GM21619 (cell line): ENCODE measurements around the gene RIOK1.

Experiments used
- ATAC-seq: cut with Tn5 transposase; IDR thresholded peaks from one replicate; pipeline ENCODE4 v1.9.1; 2021; ENCODE audit not compliant: unreplicated experiment

Gene RIOK1

GRCh38 chr6:7406743-7407142, 17.1 kb downstream of the RIOK1 start:
- no peak for ATAC-seq

- no peak for ATAC-seq
These were observed 20.1 kb downstream of the RIOK1 start for GRCh38 chr6:7409740-7410139.

- no peak for ATAC-seq
These were observed 21.2 kb downstream of the RIOK1 start for GRCh38 chr6:7410851-7411250.

- ATAC-seq: no peak
These were observed 21.7 kb downstream of the RIOK1 start for GRCh38 chr6:7411328-7411727.

- no peak for ATAC-seq
These were observed 23.7 kb downstream of the RIOK1 start for GRCh38 chr6:7413151-7413823.

- no peak for ATAC-seq
These were observed 25.2 kb downstream of the RIOK1 start for GRCh38 chr6:7414811-7415210.

GRCh38 chr6:7417684-7418083, 28.1 kb downstream of the RIOK1 start:
- no peak for ATAC-seq

- no peak for ATAC-seq
These were observed 28.8 kb downstream of the RIOK1 start for GRCh38 chr6:7418238-7418905.

GRCh38 chr6:7419065-7419464, 29.5 kb downstream of the RIOK1 start:
- ATAC-seq: no peak

- ATAC-seq: no peak
These were observed 31.5 kb downstream of the RIOK1 start for GRCh38 chr6:7421066-7421465.

GRCh38 chr6:7424058-7424457, 34.5 kb downstream of the RIOK1 start:
- no peak for ATAC-seq

- ATAC-seq: no peak
These were observed 35.6 kb downstream of the RIOK1 start for GRCh38 chr6:7424967-7425807.

- ATAC-seq: no peak
These were observed 36.2 kb downstream of the RIOK1 start for GRCh38 chr6:7425808-7426190.

GRCh38 chr6:7426447-7427169, 37.0 kb downstream of the RIOK1 start:
- ATAC-seq: no peak

- ATAC-seq: no peak
These were observed 41.7 kb downstream of the RIOK1 start for GRCh38 chr6:7431313-7431673.

- ATAC-seq: no peak
These were observed 42.2 kb downstream of the RIOK1 start for GRCh38 chr6:7431674-7432390.

- no peak for ATAC-seq
These were observed 42.9 kb downstream of the RIOK1 start for GRCh38 chr6:7432391-7433120.

- ATAC-seq: no peak
These were observed 43.6 kb downstream of the RIOK1 start for GRCh38 chr6:7433121-7433617.

- ATAC-seq: no peak
These were observed 45.1 kb downstream of the RIOK1 start for GRCh38 chr6:7434672-7435071.

- no peak for ATAC-seq
These were observed 48.4 kb downstream of the RIOK1 start for GRCh38 chr6:7438011-7438410.
